PC-3 (cell line): Measurements from ENCODE around the gene BCAS1.

ENCODE experiments used
- EZH2 ChIP-seq: fragments of 300-600 bp; sonication (generic); IDR thresholded peaks from one replicate; pipeline ENCODE4 v1.6.1; 2017; ENCODE audit warnings: antibody characterized with exemption, mild to moderate bottlenecking, low read length; ENCODE audit not compliant: unreplicated experiment
- EZH2phosphoT487 ChIP-seq: fragments of 300-600 bp; sonication (generic); IDR thresholded peaks from 2 replicates; pipeline ENCODE4 v1.6.1; 2018; ENCODE audit warnings: mild to moderate bottlenecking, antibody characterized with exemption, low read length, borderline replicate concordance
- TF ChIP-seq, protein P1 (sequence below): fragments of 300-600 bp; sonication (generic); conservative IDR thresholded peaks from 2 replicates; pipeline ENCODE4 v1.5.1; 2017; ENCODE audit warnings: antibody characterized with exemption, low read depth, mild to moderate bottlenecking, low read length

DNA sequence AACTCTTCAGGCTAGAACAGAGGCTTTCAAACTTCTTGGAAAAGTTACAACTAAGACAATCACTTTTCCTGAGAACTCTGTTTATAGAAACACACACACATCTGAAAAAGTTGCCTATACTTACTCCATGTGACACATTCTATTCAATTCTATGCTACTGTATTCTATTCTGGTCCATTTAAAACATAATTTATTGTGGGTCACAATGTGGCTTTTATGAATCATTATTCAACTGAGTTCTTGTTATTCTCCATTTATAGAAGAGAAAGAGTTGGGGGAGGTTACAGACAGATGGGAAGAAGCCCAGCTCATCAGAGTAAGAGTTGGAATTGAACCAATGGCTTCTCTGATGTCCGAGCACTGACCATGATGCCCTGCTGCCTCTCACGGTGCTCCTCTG lies 21.6 kb upstream of the BCAS1 start:
- TF ChIP-seq, protein P1, sequence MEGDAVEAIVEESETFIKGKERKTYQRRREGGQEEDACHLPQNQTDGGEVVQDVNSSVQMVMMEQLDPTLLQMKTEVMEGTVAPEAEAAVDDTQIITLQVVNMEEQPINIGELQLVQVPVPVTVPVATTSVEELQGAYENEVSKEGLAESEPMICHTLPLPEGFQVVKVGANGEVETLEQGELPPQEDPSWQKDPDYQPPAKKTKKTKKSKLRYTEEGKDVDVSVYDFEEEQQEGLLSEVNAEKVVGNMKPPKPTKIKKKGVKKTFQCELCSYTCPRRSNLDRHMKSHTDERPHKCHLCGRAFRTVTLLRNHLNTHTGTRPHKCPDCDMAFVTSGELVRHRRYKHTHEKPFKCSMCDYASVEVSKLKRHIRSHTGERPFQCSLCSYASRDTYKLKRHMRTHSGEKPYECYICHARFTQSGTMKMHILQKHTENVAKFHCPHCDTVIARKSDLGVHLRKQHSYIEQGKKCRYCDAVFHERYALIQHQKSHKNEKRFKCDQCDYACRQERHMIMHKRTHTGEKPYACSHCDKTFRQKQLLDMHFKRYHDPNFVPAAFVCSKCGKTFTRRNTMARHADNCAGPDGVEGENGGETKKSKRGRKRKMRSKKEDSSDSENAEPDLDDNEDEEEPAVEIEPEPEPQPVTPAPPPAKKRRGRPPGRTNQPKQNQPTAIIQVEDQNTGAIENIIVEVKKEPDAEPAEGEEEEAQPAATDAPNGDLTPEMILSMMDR: no peak
- TF ChIP-seq EZH2 (no peak), EZH2phosphoT487 (no peak)
